A204.1 (cell line): ENCODE measurements around the gene TMEM131L.
"Not testable (repeated sequence)": the region's sequence is repeated elsewhere in the genome, so short reads cannot be mapped to it uniquely, and the experiment has no call there.

Source experiments
- FAIRE-seq: peaks from 2 replicates; lab custom pipeline; 2012; peaks lifted over from hg19 to GRCh38; lab: Jason Lieb, UNC

TMEM131L gene, protein sequence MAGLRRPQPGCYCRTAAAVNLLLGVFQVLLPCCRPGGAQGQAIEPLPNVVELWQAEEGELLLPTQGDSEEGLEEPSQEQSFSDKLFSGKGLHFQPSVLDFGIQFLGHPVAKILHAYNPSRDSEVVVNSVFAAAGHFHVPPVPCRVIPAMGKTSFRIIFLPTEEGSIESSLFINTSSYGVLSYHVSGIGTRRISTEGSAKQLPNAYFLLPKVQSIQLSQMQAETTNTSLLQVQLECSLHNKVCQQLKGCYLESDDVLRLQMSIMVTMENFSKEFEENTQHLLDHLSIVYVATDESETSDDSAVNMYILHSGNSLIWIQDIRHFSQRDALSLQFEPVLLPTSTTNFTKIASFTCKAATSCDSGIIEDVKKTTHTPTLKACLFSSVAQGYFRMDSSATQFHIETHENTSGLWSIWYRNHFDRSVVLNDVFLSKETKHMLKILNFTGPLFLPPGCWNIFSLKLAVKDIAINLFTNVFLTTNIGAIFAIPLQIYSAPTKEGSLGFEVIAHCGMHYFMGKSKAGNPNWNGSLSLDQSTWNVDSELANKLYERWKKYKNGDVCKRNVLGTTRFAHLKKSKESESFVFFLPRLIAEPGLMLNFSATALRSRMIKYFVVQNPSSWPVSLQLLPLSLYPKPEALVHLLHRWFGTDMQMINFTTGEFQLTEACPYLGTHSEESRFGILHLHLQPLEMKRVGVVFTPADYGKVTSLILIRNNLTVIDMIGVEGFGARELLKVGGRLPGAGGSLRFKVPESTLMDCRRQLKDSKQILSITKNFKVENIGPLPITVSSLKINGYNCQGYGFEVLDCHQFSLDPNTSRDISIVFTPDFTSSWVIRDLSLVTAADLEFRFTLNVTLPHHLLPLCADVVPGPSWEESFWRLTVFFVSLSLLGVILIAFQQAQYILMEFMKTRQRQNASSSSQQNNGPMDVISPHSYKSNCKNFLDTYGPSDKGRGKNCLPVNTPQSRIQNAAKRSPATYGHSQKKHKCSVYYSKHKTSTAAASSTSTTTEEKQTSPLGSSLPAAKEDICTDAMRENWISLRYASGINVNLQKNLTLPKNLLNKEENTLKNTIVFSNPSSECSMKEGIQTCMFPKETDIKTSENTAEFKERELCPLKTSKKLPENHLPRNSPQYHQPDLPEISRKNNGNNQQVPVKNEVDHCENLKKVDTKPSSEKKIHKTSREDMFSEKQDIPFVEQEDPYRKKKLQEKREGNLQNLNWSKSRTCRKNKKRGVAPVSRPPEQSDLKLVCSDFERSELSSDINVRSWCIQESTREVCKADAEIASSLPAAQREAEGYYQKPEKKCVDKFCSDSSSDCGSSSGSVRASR (N-terminal part only)

DNA sequence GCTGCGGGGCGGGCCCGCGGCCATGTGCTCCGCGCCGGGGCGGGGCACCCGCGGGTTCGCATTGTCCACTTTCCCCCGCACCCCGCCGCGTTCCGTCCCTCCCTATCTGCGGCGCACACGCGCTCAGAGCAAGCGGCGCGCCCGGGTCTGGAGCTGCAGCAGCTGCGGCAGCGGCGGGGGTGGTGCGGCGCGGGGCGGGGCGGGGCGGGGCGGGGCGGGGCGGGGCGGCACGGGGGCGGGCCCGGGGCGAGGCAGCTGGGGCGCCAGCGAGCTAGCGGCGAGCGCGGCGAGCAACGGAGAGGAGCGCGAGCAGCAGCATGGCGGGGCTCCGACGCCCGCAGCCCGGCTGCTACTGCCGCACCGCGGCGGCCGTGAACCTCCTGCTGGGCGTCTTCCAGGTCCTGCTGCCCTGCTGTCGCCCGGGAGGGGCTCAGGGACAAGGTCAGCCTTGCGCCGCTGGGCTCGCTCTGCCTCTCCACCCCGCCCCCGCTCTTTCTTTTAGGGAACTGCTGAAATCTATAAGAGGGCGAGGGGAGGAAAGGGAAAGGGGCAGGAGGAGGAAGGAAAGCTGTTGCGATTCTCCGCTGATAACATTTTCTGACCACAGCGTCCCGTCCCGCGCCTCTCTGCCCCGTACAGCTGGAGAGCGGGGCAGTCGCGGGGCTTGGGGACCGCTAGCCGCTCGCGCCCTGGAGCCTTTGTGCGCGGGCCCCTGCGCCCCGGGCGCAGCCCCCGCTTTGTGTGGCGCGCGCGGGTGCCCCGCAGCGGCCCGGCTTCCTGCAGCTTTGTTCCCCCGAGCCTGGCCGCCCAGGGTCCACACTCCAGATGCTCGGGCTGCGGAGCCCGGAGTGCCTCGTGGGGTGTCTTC is at the start of gene TMEM131L:
Gene TMEM131L (plus strand): TSS at position 280 of the 868 bp plus-strand sequence. CDS start 38 bp downstream, at position 318.
- FAIRE-seq, result no peak

DNA sequence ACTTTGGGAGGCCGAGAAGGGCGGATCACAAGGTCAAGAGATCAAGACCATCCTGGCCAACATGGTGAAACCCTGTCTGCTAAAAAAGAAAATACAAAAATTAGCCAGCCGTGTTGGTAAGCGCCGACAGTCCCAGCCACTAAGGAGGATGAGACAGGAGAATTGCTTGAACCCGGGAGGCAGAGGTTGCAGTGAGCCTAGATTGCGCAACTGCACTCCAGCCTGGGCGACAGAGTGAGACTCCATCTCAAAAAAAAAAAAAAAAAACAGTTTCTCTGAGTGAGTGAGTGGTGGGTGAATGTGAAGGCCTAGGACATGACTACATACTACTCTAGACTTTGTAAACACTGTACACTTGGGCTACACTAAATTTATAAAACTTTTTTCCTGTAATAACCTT is 49.7 kb upstream of the TMEM131L start:
- FAIRE-seq, result not testable (repeated sequence)

DNA sequence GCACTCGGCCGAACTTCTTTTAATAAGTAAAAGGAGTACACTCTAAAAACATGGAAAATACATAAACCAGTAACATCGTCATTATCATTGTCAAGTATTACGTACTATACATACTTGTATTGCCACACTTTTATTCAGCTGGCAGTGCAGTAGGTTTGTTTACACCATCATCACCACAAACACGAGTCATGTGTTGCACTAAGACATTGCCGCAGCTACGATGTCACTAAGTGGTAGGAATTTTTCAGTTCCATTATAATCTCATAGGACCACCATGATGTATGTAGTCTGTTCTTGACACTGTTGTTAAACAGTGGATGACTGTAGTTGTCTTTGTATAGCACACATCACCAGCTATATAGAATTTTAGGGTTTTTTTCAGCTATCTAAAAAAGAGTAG is 48.0 kb upstream of the TMEM131L start:
- no peak for FAIRE-seq

DNA sequence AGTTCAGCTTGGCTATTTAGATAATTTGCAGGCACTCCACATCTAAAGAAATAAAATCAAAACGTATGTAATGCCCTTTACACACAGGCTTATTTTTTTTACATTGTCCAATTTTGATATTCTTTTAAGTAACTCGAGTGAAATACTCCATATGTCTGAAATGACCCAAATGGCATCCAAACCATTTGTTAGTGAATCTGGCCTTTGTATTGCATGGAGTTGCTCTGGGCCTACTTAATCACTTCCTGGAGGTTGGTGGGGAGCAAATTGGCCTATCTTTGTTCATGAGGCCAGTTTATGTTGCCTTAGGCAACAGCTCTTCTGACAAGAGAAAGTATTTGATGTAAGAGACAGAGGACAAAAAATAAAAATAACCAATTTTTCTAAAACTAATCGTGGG is 47.6 kb upstream of the TMEM131L start:
- no peak for FAIRE-seq

DNA sequence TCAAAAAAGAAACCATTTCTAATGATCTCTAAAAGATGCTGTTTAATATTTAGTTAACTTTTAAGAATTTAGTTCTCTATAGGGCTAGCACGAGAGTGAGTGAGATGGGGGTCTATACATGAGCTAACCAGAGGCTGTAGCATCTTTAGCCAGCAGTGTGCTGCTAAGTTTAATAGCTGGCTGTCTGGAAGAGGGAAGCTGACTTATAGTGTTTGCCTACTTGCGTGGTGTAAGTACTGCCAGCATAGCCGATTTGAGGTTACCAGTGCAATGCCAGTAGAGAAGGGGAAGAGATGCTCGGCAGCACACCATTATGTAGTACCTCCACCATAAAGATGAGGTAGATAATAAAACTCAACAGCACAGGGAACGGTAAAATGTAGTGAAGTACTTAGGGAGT is 47.1 kb upstream of the TMEM131L start:
- no peak for FAIRE-seq

DNA sequence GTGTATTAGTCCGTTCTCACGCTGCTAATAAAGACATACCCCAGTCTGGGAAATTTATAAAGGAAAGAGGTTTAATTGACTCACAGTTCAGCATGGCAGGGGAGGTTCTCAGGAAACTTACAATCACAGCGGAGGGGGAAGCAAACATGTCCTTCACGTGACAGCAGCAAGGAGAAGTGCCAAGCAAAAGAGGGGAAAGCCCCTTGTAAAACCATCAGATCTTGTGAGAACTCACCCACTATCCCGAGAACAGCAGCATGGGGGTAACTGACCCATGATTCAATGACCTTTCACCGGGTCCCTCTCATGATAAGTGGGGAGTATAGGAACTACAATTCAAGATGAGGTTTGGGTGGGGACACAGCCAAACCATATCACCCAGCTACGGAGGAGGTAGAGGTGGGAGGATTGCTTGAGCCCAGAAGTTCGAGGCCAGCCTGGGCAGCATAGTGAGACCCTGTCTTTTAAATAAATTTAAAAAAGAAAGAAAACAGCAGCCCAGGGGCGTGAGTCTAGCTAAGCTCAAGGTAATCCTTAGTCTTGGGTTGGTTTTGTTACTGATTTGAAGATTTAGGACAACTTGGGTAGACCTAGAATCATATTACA is 46.4 kb upstream of the TMEM131L start:
- no peak for FAIRE-seq

DNA sequence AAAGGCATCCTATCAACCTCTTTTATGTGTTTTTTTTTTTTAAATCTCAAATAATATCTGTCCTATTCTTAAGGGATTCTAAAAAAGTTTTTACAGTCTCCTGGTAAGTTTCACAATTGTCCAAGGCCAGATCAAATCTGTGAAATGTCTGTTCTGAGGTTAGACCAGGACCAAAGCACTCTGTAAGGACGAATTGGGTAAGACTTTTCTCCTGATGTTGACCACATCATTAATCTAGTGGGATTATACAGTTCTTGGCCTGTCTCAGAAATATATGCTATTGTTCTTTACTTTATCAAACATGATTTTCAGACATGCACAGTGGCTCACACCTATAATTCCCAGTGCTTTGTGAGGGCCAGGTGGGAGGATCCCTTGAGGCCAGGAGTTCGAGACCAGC is 45.8 kb upstream of the TMEM131L start:
- FAIRE-seq, result no peak

DNA sequence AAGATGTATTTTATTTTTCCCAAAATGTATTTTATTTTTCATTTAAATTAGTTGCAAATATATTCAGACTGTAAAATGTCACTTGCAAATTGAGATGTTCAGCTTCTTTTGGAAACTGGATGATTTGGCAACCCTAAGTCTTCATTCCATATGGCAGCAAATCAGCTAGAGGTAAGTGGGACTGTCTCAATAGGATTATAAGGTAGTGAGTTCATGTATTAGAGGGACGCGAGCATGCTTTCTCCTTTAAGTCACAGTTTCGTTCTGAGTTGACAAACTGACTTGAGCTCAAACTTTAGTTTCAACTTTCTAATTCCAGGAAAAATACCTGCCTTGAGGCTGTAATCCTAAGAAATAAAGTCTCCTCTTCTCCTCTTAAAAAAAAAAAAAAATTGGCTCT is 44.2 kb upstream of the TMEM131L start:
- FAIRE-seq, result no peak

DNA sequence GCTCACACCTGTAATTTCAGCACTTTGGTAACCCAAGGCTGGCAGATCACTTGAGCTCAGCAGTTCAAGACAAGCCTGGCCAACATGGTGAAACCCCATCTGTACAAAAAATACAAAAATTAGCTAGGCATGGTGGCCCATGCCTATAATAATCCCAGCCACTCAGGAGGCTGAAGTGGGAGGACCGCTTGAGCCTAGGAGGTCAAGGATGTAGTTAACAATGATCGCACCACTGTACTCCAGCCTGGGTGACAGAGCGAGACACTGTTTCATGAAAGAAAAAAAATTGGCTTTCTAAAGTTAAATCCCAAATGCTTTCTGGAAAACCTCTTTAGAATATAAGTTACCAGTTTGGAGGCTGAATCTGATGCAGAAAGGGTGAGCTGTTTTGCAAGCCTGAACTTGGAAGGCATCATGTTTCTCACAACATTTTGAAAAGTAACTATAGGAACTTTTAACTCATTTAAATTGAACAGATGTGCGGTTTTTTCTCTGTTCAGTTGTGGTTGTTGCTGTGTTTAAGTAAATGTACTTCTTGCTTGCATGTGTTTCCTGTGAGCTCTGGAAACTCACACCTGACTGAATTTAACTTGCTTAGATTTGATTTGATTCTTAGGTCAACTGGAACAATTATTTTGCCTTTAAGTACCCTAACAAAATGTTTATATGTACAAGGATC is 39.8 kb upstream of the TMEM131L start:
- FAIRE-seq, result no peak

DNA sequence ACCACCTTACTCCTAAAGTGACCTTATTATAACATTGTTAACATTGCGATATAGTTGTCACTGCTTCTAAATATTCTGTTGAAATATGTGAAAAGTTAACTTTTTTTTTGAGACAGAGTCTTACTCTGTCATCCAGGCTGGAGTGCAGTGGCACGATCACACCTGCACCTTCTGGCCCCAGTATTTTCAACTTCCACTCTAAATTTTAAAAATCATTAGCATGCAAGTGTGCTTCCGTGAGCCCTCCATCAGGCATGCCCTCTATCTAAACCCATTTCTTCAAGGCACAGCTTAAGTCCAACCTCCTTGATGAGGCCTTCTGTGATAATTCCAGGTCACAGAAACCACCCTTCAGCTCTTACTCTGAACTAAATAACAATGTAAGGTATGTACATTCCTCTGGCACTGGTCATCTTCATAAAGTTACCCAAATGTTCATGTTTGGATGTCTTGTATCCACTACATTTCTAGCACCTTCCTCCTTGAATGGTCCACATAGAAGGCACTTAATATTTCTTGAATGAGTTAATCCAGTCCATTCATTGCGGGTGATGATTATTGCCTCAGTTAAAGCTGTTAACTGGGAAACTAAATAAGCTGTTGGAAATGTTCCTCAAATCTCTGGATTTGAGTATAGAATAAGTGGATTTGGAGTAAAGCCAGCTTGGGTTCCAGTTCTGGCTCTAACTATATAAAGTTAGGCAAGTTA is 38.6 kb upstream of the TMEM131L start:
- FAIRE-seq, result no peak

DNA sequence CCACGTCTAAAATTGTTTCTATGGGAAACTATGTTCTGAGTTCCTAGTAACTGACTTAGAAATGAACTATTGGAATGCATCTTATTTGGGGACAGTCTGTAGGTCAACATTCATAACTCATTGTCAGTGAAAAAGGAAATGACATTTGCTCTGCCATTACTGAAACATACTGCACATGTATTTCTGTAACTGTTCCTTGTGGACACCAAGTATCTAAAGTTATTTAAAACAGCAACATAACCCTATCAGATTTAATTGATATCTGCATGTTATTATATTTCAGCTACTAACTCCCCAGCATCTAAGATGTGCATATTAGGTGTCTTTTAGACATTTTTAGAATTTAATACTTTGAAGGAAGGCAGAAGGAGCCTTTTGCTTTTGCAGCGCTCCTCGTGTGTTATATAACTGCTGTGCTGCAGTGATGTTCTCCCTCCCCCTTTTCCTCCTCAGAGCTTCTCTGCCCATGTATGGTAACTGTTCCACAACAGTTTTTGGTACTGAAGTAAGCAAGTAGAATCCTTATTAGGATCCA is 37.2 kb upstream of the TMEM131L start:
- no peak for FAIRE-seq

DNA sequence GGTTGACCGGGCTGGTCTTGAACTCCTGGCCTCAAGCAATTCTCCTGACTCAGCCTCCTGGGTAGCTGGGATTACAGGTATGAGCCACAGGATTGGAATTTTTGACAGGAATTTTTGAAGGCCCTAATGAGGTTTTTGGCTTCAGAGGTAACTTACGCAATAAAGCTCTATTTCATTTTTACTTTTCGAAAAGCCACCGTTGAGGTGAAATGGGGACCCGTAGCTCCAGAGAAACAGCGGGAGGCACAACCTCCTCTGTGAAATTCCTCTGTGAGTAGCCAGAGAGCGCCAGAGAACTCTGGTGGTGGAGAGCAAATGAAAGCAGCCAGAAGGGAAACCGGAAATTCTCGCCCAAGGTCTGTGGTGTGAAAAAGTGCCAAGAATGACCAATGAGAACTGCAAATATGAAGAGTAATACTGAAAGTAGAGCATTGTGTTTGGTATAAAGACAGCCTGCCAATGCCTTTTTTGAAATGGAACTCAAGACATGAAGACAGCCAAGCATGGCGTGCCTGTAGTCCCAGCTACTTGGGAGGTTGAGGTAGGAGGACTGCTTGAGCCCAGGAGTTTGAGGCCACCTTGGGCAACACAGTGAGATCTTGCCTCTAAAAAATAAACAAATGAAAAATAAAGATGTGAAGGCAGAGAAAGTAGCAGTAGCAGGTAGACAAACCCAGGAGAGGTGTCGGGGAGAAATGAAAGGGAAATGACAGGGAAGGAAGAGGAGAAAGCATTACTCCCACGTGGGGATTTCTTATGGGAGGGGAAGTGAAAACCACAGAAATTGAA is 33.0 kb upstream of the TMEM131L start:
- no peak for FAIRE-seq

DNA sequence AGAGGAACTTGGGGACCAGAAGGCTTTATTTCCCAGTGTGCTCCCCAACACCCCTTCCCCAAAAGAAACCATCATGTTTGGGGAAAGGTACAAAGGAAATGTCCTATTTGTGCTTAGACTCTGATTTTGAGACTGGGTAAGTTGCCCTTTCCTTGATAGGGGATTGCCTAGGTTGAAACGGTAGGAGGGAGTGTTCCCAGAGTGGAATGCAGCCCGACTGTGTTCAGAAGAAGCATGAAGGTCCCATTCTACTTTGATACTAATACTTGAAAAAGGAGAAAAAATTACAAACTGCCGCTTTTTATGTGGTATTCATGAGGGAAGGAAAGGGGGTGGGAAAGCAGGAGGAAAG is 32.4 kb upstream of the TMEM131L start:
- no peak for FAIRE-seq

DNA sequence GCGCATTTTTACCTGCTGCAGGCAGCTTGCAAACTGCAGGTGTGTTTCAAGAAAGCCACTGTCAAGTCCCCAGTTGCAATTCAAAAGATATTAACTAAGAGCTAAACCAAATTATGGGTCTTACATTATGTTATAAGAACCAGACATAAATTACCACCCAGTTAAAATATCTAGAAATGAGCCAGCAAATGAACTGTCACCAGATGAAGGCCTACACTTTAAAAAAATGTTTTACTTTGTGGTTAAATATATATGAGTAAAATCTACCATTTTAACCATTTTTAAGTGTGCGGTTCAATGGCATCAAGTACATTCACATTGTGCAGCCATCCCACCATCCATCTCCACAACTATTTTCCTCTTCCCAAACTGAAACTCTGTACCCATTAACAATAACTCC is 32.0 kb upstream of the TMEM131L start:
- no peak for FAIRE-seq

DNA sequence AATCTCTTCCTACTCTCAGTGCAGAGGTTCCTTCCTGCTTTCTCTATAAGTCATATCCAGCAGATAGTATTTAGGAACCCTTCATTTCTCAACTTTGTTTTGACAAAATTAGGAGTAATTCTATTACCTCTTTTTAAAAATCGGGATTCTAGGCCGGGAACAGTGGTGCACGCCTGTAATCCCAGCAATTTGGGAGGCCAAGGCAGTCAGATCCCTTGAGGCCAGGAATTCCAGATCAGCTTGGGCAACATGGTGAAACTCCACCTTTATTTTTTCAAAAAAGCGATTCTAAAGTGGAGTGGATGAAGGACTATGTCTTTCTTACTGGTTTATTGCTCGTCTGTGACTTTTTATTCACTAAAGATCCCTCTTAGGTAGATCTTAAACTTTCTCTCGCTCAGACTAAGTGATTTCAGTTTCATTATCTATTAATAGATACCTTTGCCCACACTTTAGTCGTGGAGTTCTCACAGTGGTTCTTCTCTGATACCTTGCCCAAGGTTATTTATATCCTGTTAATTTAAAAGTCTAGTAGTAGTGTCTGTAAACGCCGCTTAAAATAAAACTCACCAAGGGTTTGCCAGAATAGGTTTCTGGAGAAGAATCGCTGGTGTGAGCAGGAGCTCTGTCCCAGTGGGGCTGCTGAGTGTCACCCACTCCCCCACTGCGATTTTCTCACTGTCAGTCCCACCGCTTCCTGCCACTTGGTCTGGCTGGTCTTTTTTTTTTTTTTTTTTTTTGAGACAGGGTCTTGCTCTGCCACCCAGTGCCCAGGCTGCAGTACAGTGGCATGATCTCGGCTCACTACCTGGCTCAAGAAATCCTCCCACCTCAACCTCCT is 27.0 kb upstream of the TMEM131L start:
- FAIRE-seq, result no peak

DNA sequence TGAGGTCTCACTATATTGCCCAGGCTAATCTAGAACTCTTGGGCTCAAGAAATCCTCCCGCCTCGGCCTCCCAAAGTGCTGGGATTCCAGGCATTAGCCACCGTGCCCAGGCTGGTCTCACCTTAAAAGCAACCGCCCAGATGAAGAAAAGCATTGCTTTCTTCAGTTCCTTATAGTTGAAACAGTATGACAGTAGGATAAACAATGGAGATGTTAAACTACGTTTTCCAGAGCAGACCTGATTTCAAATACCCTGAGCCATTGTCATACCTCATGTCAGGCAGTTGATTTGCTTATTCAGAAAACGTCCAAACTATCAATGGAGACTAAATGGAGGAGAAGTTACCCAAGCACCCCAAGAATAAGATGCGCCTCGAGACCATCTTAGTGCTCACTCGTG is 26.3 kb upstream of the TMEM131L start:
- no peak for FAIRE-seq

DNA sequence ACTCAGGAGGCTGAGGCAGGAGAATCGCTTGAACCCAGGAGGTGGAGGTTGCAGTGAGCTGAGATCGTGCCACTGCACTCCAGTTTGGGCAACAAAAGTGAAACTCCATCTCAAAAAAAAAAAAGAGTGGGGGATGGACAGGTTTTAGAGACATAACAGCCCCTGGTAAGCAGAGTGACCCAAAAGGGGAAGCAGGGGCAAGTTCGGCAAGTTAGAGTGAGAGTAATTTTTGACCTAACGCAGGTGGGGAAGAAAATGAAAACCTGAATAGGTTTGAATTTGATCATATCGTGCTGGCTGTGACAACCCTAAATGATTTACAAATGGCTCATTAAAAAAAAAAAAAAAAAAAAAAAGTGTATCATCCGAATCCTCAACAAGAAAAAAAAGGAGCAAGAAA is 25.7 kb upstream of the TMEM131L start:
- FAIRE-seq, result no peak
